Cerebellar nuclear complex (tissue), 1 donor: Measurements from ENCODE around the gene MRPL4.
"Not testable (repeated sequence)": the region's sequence is repeated elsewhere in the genome, so short reads cannot be mapped to it uniquely, and the experiment has no call there.

Source experiments
- DNase-seq, 2 experiments: peaks; one replicate each; lab custom pipeline; 2025; lab: John Stamatoyannopoulos, UW

MRPL4 gene

DNA sequence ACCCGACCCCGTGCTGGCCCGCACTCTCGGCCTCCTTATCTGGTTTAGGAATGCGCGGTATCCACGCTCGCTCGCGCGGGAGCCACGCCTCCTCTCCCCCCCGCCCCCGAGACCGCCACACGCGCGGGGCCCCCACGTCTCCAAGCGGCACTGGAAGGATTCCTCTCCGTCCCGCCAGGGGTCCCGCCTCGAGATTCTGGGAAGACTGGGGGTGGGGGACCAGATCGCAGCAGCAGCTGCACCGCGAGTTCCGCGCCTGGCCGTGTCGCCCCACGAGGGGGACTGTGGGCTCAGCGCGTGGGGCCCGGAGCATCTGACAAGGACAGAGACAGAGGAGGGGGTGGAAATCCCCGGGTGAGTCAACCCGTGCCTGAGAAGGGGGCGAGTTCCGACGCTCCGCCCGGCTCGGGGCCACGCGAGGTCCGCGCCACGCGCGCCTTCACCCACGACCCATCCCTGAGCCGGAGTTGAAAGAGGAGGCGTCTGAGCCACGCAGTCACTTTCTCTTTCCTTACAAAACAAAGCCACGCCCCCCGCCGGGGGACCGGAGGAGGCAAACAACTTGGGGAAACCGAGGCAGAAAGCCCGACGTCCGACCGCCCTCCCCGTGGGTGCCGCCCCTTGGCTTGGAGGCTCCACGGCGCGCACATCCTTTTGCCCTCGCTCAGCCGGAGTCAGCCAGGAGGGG lies 21.7 kb upstream of the MRPL4 start:
- DNase-seq: no peak

DNA sequence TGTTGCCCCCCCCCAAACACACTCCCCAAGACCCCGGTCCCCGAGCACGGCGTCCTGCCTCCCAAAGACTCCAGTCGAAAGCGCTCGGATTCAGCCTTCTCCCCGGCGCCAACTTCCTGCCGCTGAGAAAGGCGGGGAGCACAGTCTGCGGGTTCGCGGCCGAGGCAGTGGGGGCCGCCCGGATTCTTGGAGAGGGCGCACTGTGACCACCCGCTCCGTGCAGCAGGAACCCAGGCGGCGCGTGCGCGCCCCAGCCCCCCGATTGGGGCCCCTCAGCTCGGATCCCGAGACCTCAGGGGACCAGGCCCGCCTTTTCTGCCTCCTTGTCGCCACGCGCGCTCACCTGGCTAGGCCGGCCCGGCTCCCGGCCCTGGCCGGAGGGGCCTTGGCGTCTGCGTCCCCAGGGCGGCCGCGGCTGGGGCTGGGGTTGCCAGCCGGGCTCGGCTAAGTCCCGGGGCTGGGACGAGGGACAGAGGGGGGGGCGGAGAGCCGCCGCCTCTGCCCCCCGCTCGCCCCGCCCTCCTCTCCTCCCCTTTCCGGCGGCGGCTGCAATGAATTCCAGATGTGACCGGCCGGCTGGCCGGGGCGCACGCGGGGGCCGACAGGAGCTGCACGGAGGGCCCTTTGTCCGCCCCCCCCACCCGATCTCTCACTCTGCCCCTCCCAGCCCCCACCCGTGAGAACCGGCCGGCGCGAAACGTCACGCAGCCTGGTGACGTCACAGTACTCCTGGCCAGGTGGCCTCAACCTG lies 21.0 kb upstream of the MRPL4 start, which contains the start of gene S1PR2:
Gene S1PR2 (minus strand): TSS at position 471 of the 751 bp plus-strand sequence. CDS start 6,426 bp downstream, outside the sequence.
- DNase-seq: no peak

DNA sequence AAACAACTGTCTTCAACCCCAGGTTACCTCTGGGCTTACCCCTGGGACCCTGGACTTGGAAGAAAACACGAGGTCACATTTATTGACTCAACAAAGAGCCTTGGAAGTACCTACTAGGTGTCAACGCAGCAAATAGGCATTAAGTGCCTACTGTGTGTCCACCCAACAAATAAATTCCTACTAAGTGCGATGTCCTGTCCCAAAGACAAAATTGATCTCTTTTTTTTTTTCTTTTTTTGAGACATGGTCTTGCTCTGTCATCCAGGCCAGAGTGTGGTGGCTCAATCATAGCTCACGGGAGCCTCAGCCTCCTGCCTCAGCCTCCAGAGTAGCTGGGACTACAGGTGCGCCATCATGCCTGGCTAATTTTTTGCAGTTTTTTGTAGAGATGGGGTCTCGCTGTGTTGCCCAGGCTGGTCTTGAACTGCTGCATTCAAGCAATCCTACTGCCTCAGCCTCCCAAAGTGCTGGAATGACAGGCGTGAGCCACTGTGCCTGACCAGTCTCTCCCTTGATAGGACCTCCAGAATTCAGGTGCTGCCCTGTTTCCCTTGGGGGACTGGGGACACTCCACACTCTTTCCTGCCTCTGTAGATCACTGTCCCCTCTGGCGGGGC lies 20.3 kb upstream of the MRPL4 start:
- no peak for DNase-seq

DNA sequence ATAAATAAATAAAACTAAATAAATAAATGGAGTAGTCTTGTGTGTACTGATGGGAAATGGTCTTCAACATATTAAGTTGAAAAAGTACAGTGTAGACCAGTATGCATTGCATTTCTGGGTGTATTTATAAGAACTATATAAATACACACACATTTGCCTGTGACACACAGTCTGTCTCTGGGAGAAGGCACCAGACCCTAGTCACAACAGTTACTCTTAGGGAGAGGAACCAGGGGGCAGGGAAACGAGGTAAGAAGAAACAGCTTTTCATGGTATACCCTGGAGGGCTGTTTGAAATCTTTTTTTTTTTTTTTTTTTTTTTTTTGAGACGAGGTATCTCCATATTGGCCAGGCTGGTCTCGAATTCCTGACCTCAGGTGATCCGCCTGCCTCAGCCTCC lies 18.1 kb upstream of the MRPL4 start:
- DNase-seq: no peak

DNA sequence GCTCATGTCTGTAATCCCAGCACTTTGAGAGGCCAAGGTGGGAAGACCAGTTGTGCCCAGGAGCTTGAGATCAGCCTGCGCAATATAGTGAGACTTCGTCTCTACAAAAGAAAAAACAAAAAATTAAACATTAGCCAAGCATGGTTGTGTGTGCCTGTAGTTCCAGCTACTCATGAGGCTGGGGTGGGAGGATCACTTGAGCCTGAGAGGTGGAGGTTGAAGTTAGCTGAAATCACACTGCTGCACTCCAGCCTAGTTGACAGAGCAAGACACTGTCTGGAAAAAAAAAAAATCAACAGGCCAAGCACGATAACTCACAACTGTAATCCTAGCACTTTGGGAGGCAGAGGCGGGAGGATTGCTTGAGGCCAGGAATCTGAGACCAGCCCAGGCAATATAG lies 17.0 kb upstream of the MRPL4 start:
- no peak for DNase-seq

DNA sequence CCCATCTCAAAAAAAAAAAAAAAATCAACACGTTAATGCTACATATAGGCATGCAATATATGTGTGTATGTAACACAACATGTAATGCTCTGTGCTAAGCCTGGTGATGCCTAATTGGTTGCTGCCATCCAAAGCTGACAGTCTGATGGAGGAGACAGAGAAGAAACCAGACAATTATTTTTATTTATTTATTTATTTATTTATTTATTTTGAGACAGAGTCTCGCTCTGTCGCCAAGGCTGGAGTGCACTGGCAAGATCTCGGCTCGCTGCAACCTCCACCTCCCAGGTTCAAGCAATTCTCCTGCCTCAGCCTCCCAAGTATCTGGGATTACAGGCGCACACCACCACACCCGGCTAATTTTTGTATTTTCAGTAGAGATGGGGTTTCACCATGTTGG lies 16.6 kb upstream of the MRPL4 start:
- not testable (repeated sequence) for DNase-seq

DNA sequence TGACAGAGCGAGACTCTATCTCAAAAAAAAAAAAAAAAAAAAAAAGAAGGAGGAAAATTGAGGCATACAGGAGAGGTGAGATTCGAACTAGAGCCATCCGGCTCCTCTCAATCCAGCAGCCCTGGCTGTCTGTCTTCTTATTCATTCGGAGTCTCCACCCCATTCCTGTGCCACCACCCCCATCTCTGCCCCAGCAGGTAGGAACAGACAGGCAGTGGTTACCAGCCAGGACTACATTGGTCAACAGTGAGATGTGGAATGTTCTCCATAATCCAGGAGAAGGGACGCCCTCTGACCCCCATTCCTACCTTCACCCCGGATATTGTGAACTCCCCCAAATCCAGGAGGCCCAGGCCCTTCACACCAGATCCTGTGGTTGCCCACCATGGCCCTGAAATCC lies 14.3 kb upstream of the MRPL4 start:
- DNase-seq: no peak

DNA sequence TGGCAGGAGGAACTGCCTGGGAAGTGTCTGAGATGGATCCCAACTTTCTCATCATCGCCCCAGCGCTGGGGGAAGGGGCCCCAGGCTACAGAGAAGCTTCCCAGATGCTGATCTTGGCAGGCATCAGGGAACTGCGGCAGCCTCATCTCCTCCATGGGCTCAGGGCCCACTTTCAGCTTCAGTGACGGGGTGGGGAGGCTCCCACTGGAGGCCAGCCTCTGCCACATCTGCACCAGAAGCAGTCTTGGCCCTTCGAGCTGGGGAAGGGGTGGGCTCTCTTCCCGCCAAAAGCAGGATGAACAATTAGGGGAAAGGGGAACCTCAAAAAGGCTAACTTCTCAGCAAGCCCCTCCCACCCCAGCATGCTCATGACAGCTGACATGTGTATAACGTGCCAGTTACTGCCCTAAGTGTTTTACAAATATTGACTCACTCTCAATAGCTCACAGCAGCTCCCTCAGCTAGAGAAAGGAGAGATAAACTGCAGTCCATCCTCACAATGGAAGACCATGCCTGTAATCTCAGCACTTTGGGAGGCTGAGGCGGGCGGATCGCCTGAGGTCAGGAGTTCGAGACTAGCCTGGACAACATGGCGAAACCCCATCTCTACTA lies 13.7 kb upstream of the MRPL4 start:
- DNase-seq: no peak

DNA sequence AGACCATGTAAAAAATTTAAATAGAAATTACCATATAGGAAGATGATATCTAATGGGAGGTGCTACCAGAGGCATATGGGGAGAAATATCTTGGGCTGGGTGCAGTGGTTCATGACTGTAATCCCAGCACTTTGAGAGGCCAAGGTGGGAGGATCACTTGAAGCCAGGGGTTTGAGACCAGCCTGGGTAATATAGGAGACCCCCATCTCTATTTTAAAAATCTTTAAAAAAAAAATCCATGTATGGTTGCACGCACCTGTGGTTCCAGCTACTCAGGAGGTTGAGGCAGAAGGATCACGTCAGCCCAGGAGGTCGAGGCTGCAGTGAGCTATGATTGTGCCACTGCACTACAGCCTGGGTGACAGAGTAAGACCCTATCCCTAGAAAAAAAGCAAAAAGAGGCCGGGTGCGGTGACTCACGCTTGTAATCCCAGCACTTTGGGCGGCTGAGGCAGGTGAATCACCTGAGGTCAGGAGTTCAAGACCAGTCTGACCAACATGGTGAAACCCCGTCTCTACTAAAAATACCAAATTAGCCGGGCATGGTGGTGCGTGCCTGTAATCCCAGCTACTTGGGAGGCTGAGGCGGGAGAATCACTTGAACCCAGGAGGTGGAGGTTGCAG lies 10.1 kb upstream of the MRPL4 start:
- not testable (repeated sequence) for DNase-seq

DNA sequence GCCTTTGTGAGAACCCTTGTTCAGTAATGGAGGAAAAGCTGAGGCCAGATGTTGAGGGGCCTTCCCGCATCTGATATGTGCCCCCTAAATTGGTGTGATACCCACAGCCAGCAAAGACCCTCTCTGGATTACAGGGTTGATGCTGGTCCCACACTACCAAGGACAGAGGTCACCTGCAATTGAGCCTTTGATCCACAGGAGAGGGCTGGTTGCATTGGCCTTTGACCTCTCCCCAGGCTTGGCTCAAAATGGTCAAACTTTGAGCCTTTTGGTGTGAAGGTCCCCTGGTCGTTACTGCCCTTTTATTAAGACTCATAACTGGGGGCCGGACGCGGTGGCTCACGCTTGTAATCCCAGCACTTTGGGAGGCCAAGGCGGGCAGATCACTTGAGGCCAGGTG lies 8.4 kb upstream of the MRPL4 start:
- DNase-seq: no peak

DNA sequence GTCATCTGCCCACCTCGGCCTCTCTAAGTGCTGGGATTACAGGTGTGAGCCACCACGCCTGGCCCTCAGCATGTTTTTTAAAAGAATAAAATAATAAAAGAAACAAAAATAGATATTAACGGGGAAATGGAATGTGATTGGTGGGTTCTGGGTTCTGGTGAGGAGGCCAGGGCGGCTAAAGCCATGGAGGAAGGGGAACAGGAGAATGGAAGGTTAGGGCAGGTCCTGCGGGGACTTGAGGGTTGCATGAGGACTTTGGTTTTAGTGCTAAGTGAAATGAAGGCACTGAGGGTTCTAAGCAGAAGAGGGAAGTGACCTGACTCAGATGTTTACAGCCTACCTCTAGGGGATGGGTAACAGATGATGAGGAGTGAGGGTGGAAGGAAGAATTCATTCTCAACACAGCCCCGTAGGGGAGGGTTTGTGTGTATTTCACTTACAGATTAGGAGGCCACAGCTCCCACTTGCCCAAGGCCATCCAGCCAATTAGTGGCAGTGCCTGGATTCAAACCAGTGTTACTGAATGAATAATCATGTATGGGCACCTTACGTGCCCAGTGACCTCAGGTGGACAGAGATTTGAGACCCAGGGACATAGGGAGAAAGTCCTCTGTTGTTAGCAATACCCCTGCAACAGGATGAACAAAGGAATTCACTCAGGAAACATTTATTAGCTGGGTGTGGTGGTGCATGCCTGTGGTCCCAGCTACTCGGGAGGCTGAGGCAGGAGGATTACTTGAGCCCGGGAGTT lies 6.7 kb upstream of the MRPL4 start:
- DNase-seq: no peak

DNA sequence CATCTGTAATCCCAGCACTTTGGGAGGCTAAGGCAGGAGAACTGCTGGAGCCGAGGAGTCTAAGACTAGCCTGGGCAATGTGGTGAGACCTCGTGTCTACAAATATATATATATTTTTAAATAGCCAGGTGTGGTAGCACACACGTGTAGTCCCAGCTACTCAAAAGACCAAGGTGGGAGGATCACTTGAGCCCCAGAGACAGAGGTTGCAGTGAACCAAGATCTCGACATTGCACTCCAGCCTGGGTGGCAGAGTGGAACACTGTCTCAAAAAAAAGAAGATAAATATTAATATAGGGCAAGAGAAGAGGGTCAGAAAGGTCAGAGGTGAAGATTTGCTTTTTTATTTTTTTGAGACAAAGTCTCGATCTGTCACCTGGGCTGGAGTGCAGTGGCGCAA lies 5.5 kb upstream of the MRPL4 start:
- no peak for DNase-seq

DNA sequence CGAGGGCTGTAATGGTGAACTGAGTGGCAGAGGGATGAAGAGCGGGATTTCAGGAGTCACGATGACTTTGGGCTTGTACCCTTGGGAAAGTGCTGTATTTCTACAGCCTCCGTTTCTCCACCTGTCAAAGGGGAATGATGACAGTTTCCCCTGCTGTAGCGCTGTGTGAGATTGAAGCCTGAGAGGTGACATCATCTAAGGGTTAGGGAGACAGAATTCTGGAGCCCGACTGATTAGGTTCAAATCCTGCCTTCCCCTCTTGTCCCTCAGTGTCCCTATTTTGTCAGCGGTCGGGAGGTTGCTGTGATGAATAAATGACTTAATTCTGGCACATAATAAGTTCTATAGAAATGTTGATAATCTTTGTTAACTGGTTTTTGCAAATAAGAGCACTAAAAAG lies 693 bp downstream of the MRPL4 start:
- no peak for DNase-seq

DNA sequence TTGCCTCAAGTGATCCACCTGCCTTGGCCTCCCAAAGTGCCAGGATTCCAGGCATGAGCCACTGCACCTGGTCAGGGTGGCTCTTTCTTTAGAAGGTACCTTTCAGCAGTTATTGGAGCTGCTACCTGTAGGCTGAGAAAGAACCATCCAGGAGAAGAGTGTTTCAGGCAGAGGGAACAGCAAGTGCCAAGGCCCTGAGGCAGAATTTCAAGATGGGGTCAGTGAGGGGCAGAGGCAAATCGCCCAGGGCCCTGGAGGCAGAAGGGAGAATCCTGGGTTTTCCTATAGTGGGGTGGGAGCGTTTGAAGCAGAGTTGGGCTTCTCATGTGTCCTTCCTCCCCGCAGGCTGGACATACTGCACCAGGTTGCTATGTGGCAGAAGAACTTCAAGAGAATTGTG lies 2.2 kb downstream of the MRPL4 start:
- DNase-seq: no peak

DNA sequence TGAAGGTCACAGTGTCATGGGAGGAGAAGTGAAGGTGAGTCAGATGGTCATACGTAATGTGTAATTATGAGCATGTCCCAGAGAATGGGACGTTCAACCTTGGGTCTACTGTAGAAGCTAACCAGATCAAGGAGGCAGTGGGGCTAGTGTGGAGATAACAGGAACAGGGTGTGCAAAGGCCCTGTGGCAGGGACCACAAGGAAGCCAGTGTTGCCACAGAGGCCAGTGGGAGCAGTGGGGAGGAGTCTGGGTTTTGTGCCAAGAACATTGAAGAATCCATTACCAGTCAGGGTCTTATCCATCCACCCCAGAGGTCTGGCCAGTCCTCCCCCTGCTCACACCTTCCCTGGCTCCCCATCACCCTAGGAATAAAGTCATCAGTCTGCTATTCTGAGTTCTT lies 3.3 kb downstream of the MRPL4 start:
- DNase-seq: no peak

DNA sequence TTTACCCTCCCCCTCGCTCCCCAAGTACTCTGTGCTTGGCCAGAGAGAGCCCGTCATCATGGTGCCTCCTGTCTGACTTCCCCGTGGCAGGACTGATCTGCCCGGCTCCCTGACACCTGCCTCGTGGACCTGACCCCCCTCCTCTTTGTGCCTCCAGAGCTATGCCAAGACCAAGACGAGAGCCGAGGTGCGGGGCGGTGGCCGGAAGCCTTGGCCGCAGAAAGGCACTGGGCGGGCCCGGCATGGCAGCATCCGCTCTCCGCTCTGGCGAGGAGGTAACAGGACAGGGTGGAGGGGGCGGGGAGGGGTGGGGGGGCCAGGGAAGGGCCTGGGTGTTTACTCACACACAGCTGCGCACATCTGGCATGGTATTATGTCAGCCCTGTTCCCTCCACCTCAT lies 4.5 kb downstream of the MRPL4 start:
- no peak for DNase-seq

DNA sequence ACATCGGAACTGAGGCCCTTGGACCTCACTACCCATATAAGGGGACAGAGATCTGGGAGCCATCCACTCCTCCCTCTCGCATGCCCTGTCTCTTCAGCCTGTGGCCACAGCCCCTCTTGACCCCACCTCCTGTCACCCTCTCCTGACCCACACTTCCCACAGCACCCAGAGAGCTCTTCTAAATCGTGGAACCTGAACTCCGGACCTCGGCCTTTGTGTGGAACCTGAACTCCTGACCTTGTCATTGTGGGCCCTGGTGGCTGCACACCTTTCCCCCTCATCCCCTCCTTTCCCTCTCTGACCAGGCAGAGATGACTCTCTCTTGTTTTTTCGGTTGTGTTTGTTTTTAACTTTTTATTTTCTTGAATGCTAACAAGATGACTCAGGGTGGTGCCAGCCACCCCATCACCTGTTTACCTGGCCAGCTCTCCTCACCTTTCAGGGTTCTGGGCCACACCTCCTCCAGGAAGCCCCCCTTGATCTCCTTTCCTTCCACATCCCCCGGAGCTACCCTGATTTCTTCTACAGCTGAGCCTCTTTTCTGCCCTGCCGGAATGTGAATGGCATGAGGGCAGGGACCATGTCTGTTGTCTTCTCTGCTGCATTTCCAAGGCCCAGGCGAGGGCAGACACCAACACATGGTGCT lies 5.1 kb downstream of the MRPL4 start:
- no peak for DNase-seq

DNA sequence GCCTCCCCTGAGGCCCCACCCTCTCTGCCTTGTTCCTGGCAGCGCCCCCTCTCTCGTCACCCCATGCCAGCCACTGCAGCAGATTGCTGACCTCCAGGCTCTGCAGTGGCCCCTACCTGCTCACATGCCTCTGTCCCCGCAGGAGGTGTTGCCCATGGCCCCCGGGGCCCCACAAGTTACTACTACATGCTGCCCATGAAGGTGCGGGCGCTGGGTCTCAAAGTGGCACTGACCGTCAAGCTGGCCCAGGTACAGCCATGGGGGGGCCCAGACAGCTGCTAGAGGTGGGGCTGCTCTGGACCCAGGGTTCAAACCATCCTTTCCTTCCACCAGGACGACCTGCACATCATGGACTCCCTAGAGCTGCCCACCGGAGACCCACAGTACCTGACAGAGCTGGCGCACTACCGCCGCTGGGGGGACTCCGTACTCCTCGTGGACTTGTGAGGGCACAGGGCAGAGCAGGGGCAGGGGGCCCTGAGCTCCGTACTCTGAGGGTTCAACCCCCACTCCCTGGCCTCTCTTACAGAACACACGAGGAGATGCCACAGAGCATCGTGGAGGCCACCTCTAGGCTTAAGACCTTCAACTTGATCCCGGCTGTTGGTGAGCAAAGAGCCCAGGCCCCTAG lies 6.2 kb downstream of the MRPL4 start:
- DNase-seq: no peak

DNA sequence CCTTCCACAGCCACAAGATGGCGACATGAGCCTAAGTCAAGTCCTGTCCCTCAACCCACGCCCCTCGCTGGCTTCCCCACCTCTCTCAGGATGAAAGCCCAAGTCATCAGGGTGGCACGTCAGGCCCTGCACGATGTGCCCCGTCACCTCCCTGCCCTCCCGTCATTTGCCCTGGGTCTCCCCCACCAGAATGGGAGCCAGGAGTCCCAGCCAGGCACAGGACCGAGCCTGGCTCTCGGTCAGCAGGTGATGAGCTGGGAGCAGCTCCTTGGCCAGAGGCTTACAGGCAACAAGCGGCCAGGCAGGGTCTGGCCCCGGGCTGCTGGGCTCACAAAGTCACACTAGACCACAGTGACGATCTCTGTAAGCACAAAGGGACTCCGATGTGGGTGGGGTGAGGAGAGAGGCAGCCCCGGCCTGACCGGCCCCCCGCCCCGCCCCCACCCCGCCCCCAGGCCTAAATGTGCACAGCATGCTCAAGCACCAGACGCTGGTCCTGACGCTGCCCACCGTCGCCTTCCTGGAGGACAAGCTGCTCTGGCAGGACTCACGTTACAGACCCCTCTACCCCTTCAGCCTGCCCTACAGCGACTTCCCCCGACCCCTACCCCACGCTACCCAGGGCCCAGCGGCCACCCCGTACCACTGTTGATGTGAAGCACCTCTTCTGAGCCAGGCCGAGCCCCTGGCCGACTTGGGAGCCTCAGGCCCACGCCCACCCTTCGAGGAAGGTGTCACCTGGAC lies 7.3 kb downstream of the MRPL4 start:
- no peak for DNase-seq

DNA sequence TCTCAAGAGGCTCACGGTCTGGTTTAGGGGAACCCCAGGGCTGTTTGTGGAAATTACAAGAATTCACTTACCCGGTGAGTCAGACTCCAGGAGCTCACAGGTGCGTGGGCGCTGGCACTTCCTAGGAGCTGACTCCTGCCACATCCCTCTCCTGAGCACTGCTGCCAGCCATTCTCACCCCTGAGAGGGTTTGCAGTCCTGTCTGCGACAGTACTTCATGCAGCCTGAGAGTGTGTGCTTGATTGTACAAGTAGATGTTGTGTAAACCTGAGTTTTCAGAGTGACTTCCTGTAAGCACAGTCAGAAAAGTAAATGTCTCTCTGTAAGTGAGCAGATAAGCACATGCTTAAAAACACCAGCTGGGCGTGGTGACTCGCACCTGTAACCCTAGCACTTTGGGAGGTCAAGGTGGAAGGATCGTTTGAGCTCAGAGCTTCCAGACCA lies 8.1 kb downstream of the MRPL4 start:
- DNase-seq: no peak
